LHCN-M2 (cell line): Measurements from ENCODE around the gene RAD51D. TPM values are rescaled to one million over a fixed set of nuclear protein-coding genes. Genes with fewer than 3 reads are reported as not detected.
"Not testable (repeated sequence)": the region's sequence is repeated elsewhere in the genome, so short reads cannot be mapped to it uniquely, and the experiment has no call there.

ENCODE experiments used
- DNase-seq: peaks from one replicate; pipeline ENCODE4 v3.0.0-alpha.2; 2012; ENCODE audit warnings: low read depth
- total RNA-seq: library from RNA; depleted of rRNA; stranded (reverse); fragments of >200 nt; gene quantifications from 2 replicates; pipeline ENCODE4 v1.2.3, GENCODE V29; 2014

Gene RAD51D
- total RNA-seq, 1 experiment from 2014 or later: 17.1 TPM

GRCh38 chr17:35068249-35068648 is 51.4 kb downstream of the RAD51D start:
- DNase-seq: no peak

DNA sequence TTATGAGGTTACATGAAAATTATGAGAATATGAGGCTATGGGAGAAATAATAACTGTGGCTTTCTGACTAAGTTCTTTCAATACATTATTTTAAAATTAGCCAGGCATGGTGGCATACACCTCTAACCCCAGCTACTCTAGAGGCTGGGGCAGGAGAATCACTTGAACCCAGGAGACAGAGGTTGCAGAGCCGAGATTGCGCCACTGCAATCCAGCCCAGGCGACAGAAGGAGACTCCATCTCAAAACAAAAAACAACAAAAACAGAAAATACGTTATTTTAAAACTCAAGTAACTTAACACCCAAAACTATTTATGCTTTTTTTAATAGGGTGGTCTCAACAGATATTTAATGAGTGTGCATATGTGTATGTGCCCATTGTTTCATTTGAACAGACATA is 53.8 kb downstream of the RAD51D start:
- DNase-seq: no peak

DNA sequence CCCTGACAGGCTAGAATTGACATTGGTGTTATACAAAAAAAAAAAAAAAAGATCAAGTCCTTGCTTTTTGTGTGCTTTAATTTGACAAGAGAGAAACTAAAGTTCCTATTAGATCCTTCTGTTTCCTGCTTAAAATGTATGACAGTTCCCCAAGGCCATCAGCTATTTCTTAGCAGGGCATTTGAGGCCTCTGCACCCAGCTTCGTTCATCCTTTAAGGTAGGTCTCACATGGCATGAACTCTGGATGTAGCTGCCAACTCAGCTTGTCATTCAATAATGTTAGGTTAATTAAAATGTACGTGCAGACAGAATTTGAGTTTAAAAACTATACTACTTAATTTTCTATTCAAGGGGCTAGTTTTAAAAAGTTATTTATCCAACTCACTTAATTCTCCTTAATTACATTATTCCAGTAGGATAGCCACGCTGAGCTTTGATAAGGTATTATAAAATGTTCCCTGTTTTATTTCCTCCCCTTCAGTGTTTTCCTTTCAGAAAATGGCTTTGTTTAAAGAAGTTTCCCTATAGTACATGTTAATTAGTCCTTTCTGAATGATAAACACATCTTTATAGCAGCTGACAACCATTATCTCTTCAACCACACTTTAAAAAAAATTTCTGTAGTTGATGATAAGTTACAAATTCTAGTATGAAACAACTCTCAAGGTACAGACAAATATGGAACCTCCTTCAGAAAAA is 55.0 kb downstream of the RAD51D start:
- DNase-seq: no peak

DNA sequence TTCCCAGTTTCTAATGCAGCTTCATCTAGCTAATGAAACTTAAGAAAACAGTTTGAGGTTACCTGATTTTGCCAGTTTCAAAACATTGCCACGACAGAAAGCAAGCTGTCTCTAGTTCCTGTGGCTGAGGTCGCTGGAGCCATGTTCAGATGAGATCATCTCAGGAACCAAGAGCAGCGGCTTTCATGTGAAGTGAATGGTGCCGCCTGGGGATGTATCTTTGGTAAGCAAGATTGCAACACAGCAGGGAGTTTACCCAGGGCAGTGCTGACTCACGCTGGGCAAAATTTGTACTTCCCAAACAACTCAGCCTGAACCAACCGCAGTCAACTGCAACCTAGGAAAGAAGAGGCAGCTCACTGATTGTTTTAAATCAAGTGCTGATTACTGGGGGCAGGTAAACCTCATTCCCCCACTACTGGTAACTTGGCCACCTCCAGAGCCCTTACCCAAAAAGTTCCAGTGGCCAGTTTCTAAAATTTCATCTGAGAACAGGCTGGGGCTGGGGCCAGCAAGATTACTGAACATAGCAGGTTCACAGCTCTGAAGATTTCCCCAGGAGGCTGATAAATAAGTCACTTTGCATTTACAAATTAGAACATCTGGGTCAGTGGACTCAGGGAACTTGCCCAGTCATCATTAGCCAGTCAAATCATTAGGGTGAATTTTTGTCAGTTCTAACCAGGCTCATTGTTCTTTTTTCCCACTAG is 56.0 kb downstream of the RAD51D start, which contains the start of gene RFFL:
TSS of gene RFFL (minus strand) at position 194 of the 710 bp plus-strand sequence. CDS start 37,154 bp downstream, outside the sequence.
- DNase-seq: peak; percentile 98

DNA sequence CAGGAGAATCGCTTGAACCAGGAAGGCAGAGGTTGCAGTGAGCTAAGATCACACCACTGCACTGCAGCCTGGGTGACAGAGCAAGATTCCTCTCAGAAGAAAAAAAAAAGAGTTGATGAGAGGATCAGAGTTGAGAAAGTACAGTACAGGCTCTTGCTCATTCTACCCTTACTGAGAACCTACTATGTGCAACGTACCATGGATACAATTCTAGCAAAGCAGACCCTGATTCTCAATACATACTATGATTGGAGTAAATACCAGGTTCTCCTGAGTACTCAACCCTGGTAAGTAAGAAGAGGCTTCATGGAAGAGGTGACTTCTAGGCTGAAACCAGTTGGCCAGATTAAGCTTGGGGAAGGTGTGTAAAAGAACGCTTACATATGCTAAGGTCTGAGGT is 57.4 kb downstream of the RAD51D start:
- no peak for DNase-seq

GRCh38 chr17:35057332-35057915 is 62.2 kb downstream of the RAD51D start:
- DNase-seq: no peak

DNA sequence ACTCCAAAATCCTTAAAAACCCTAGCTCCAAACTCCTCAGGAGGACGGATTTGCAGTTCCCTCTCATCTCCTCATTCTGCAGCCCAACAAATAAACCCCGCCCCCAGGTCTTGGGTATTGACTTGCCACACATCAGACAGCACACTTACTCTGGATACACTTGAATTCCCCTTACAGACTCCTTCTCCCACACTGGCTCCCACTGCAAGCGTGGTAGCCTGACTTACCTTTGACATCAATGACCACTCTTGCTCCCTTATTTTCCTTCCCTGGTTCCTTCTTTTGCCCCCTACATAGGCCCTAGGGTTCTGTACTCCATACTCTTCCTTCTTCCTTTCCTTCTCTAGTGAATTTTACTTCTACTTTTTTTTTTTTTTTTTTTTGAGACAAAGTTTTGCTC is 63.6 kb downstream of the RAD51D start:
- DNase-seq: no peak

GRCh38 chr17:35053204-35053603 is 66.5 kb downstream of the RAD51D start:
- no peak for DNase-seq

- DNase-seq: no peak
These were observed 66.9 kb downstream of the RAD51D start for GRCh38 chr17:35052780-35053179.

- peak; percentile 64 for DNase-seq
These were observed 67.4 kb downstream of the RAD51D start for GRCh38 chr17:35052241-35052610.

GRCh38 chr17:35051579-35052240 is 68.0 kb downstream of the RAD51D start:
- DNase-seq: peak; percentile 41

GRCh38 chr17:35051183-35051578 is 68.5 kb downstream of the RAD51D start:
- DNase-seq: no peak

DNA sequence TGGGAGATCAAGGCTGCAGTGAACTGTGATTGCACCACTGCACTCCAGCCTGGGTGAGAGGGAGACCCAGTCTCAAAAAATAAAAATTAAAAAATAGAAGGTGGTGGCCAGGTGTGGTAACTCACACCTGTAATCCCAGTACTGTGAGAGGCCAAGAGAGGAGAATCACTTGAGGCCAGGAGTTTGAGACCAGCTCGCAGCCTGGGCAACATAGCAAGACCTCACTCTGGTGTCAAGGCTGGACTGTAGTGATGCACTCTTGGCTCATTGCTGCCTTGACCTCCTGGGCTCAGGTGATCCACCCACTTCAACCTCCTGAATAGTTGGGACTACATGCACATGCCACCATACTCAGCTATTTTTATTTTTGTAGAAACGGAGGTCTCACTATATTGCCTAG is 69.5 kb downstream of the RAD51D start:
- no peak for DNase-seq

- no peak for DNase-seq
These were observed 70.8 kb downstream of the RAD51D start for GRCh38 chr17:35048685-35049379.

DNA sequence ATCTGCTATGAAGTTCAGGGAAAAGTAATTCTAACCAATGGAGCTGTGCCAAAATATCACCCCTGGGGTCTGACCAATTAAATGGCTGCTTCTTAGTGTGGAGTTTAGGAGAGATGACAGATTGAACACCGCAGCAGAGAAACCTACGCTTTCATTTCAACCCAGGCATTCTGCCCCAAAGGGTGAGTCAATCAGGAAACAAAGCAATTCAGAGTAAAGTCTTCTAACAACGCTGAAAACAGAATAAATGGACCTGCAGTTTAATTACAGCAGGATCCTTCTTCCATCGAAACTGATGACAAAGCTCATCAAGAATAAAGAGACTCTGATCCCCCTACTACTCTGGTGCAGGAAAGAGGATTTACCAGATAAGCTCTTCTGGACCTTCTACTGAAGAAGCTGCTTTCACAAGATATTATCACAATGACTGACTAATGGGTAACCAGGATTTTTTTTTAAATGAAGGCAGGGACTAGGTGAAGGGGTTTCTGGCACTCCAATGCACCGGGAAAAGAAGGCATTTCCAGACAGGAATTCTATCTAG is 72.8 kb downstream of the RAD51D start:
- peak; percentile 78 for DNase-seq

DNA sequence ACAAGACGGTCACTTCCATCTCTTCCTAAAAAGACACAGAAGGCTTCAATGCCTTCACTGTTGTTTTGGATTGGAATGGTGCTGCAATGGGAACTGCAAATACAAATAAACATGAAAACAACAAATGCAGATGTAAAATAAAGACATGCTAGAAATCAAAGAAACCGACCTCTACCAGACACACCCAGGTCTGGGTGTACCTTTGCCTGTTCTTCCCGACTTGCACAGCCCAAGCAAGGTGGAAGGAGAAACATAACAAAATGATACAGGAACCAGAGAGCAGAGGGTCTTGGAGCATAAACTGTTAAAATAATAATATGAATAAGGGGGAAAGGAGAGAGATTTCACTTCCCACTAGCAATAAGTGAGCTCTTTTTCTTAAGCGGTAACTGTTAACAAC is 73.4 kb downstream of the RAD51D start:
- DNase-seq: no peak

DNA sequence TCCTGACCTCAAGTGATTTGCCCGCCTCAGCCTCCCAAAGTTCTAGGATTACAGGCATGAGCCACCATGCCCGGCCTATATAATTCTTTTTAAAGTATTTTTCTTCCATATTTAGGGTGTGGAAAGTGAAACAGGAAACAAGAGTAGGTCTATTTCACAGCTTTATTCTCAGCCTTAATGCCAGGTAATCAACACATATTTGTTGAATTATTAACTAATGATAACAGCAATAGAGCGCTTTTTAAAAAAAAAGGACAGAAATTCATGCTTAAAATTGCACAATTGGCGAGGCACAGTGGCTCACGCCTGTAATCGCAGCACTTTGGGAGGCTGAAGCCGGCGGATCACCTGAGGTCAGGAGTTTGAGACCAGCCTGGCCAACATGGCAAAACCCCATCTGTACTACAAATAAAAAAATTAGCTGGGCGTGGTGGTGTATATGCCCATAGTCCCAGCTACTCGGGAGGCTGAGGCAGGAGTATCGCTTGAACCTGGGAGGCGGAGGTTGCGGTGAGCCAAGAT is 74.1 kb downstream of the RAD51D start:
- not testable (repeated sequence) for DNase-seq

DNA sequence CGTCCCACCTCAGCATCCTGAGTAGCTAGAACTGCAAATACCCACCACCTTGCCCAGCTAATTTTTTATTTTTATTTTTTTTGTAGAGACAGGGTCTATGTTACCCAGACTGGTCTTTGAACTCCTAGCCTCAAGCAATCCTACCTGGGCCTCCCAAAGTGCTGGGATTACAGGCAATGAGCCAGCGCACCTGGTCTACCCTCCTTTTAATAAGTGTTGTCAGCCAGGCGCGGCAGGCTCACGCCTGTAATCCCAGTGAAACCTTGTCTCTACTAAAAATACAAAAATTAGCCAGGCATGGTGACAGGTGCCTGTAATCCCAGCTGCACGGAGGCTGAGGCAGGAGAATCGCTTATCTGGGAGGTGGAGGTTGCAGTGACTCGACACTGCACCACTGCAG is 75.5 kb downstream of the RAD51D start:
- DNase-seq: no peak
